Gastroesophageal sphincter (tissue), 4 donors: Measurements from ENCODE around the gene GSAP. TPM values are rescaled to one million over a fixed set of nuclear protein-coding genes. Genes with fewer than 3 reads are reported as not detected.

Experiments used
- ATAC-seq: fragments of 150-250 bp; one replicate; pipeline ENCODE4 v1.9.1; 2016; ENCODE audit warnings: mild to moderate bottlenecking, moderate library complexity
- H3K27ac ChIP-seq, 4 donors: fragments of 200-600 bp; sonication (generic) in 3 of 4; 1 replicate in 3 of 4; 2 replicates in 1 of 4; pipeline ENCODE4 v1.5.1; 2016 to 2019
- H3K27me3 ChIP-seq: fragments of 200-600 bp; sonication (generic); one replicate; pipeline ENCODE4 v1.5.1; 2019
- H3K36me3 ChIP-seq, 2 donors: fragments of 200-600 bp; sonication (generic); one replicate each; pipeline ENCODE4 v1.5.1; 2019; ENCODE audit warnings: control low read depth in 1 of 2
- H3K4me1 ChIP-seq, 3 donors: fragments of 200-600 bp; sonication (generic); 1 replicate in 2 of 3; 2 replicates in 1 of 3; pipeline ENCODE4 v1.5.1; 2016 to 2019; ENCODE audit warnings: control low read depth in 2 of 3
- H3K4me3 ChIP-seq, 2 donors: fragments of 200-600 bp; sonication (generic); one replicate each; pipeline ENCODE4 v1.5.1; 2019; ENCODE audit warnings: mild to moderate bottlenecking in 1 of 2, moderate library complexity in 1 of 2
- H3K9me3 ChIP-seq, 3 donors: fragments of 200-600 bp; sonication (generic); one replicate each; pipeline ENCODE4 v1.5.1; 2017 to 2019; ENCODE audit warnings: control low read depth in 2 of 3
- EP300 ChIP-seq: sonication (generic); formaldehyde crosslinking; IDR thresholded peaks from one replicate; pipeline ENCODE4 v1.6.1; 2017; ENCODE audit warnings: antibody characterized with exemption, mild to moderate bottlenecking
- POLR2A ChIP-seq, 2 donors: fragments of 450-650 bp; IDR thresholded peaks; one replicate each; pipeline ENCODE4 v1.6.1; 2017; ENCODE audit warnings: antibody characterized with exemption in 2 of 2, mild to moderate bottlenecking in 2 of 2, moderate library complexity in 1 of 2
- POLR2AphosphoS5 ChIP-seq: sonication (generic); formaldehyde crosslinking; IDR thresholded peaks from one replicate; pipeline ENCODE4 v1.6.1; 2017; ENCODE audit warnings: antibody characterized with exemption
- WGBS, 2 donors: methylation state at CpG; one replicate each; pipeline ENCODE4 v1.1.5; 2018; ENCODE audit warnings: low coverage in 1 of 2; 5-methylcytosine and 5-hydroxymethylcytosine counted together
- total RNA-seq, 4 donors: library from RNA; depleted of rRNA; stranded (reverse); fragments of >200 nt; gene quantifications; one replicate each; pipeline ENCODE4 v1.1.0, GENCODE V29; 2016
- TF ChIP-seq, protein P1 (sequence below), 4 experiments: fragments of 200-600 bp in 2 of 4; fragments of 450-650 bp in 2 of 4; sonication (generic) in 1 of 4; IDR thresholded peaks; one replicate each; pipeline ENCODE4 v1.5.1; 2017 to 2019; ENCODE audit warnings: antibody characterized with exemption in 4 of 4, mild to moderate bottlenecking in 2 of 4, moderate library complexity in 2 of 4

GSAP gene
- total RNA-seq, 4 donors from 2014 or later = 12.8 to 23.7 (median 15.5) TPM

GRCh38 chr7:77461246-77461645 lies 45.1 kb upstream of the GSAP start:
- Histone ChIP-seq H3K4me1 (no peaks in the 10 kb centered on the region), H3K27me3 (no peaks in the 10 kb centered on the region), H3K36me3 (no peaks in the 10 kb centered on the region), H3K4me3 (no peak overlapping the region), H3K9me3 (no peaks in the 10 kb centered on the region), H3K27ac (no peak overlapping the region)
- WGBS, 2 donors = 80 to 81% methylated on average over 1 to 3 of the region's 3 CpGs
- ATAC-seq = no peak
- no peak for TF ChIP-seq POLR2AphosphoS5
- TF ChIP-seq EP300 = no peak
- TF ChIP-seq, protein P1, sequence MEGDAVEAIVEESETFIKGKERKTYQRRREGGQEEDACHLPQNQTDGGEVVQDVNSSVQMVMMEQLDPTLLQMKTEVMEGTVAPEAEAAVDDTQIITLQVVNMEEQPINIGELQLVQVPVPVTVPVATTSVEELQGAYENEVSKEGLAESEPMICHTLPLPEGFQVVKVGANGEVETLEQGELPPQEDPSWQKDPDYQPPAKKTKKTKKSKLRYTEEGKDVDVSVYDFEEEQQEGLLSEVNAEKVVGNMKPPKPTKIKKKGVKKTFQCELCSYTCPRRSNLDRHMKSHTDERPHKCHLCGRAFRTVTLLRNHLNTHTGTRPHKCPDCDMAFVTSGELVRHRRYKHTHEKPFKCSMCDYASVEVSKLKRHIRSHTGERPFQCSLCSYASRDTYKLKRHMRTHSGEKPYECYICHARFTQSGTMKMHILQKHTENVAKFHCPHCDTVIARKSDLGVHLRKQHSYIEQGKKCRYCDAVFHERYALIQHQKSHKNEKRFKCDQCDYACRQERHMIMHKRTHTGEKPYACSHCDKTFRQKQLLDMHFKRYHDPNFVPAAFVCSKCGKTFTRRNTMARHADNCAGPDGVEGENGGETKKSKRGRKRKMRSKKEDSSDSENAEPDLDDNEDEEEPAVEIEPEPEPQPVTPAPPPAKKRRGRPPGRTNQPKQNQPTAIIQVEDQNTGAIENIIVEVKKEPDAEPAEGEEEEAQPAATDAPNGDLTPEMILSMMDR (IDR thresholded peaks at IDR 0.05) = no peak
- no peak for TF ChIP-seq POLR2A (IDR thresholded peaks at IDR 0.05)

GRCh38 chr7:77460057-77460486 lies 43.9 kb upstream of the GSAP start:
- no peaks in the 10 kb centered on the region for H3K27me3 ChIP-seq
- 59 to 63% methylated on average over 3 of the region's 3 CpGs for WGBS, 2 donors
- no peak overlapping the region for H3K27ac ChIP-seq
- TF ChIP-seq, protein P1 (IDR thresholded peaks at IDR 0.05) = no peak
- TF ChIP-seq POLR2A (IDR thresholded peaks at IDR 0.05) (no peak), POLR2AphosphoS5 (no peak), EP300 (no peak)
- no peak overlapping the region for H3K4me3 ChIP-seq
- H3K9me3 ChIP-seq = no peaks in the 10 kb centered on the region
- H3K4me1 ChIP-seq = no peaks in the 10 kb centered on the region
- no peaks in the 10 kb centered on the region for H3K36me3 ChIP-seq
- no peak for ATAC-seq

DNA sequence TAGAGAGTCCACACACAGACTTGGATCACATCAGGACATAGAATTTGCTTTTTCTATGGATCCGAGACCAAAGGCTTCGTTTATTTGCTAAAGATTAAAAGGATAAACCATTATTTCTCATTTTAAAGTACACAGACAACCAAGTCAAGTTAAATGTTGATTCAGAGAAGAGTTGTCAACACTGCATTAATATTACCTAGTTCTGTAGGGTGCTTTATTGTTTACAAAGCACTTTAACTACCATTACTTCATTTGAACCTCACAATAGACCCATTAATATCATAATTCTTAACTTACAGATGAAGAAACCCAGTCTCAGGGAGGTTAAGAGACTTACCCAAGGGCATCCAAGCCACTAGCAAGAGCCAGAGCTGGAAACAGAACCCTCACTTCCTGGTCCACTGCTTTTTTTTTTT lies 43.2 kb upstream of the GSAP start:
- 93 to 94% methylated on average over 2 of the region's 2 CpGs for WGBS, 2 donors

DNA sequence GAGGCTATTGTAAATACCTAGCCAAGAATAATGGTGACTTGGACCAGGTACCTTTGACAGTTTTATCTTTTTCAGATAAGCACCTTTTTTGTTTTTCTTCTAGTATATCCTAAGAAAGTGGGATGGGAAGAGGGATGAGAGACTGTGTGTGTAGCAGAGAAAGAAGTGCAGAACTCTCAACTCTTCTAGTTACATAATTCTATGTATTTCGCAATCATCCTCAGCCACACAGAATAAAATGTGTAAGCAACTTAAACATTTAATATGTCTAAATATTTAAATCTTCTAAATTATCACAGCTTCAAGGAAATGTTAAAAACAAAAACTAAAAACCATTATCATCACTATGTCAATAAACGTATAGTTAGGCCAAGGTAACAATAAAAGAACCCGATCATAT lies 42.6 kb upstream of the GSAP start:
- no peak overlapping the region for H3K4me3 ChIP-seq
- H3K27me3 ChIP-seq = no peaks in the 10 kb centered on the region
- no peak overlapping the region for H3K27ac ChIP-seq
- no peaks in the 10 kb centered on the region for H3K36me3 ChIP-seq
- H3K9me3 ChIP-seq = no peaks in the 10 kb centered on the region
- ATAC-seq = no peak
- peaks cover 0 to 2% (median 0%) of the 10 kb centered on the region in 3 donors for H3K4me1 ChIP-seq
- WGBS, 2 donors = 87 to 88% methylated on average over 3 of the region's 3 CpGs
- no peak for TF ChIP-seq EP300
- no peak for TF ChIP-seq POLR2AphosphoS5
- no peak for TF ChIP-seq POLR2A (IDR thresholded peaks at IDR 0.05)
- TF ChIP-seq, protein P1 (IDR thresholded peaks at IDR 0.05) = no peak

More for the DNA sequence above, 43.2 kb upstream of the GSAP start:
- ATAC-seq = no peak
- Histone ChIP-seq H3K9me3 (no peaks in the 10 kb centered on the region), H3K27me3 (no peaks in the 10 kb centered on the region), H3K4me1 (no peaks in the 10 kb centered on the region), H3K27ac (no peak overlapping the region), H3K36me3 (no peaks in the 10 kb centered on the region), H3K4me3 (no peak overlapping the region)
- no peak for TF ChIP-seq POLR2A (IDR thresholded peaks at IDR 0.05)
- no peak for TF ChIP-seq EP300
- TF ChIP-seq, protein P1 (IDR thresholded peaks at IDR 0.05) = no peak
- TF ChIP-seq POLR2AphosphoS5 = no peak

DNA sequence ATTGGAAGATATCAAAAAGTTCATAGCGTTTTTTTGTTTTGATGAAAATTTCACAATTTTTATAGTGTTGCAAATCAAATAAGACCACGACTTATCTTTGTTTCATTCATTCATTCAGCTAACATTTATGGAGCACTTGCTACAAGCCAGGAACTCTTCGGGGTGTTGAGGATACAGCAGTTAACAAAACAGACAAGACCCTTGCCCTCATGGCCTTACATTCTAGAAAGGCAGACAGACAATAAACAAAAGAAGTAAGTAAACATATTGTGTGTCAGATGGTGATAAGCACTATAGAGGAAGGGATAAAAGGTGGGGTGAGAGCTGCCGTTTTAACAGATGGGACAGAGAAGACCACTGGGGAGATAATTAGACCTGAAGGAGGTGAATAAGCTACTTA lies 41.6 kb upstream of the GSAP start:
- Histone ChIP-seq H3K27me3 (no peaks in the 10 kb centered on the region), H3K9me3 (no peaks in the 10 kb centered on the region), H3K36me3 (no peaks in the 10 kb centered on the region), H3K27ac (no peak overlapping the region), H3K4me3 (no peak overlapping the region), H3K4me1 (peaks cover 0 to 12% (median 0%) of the 10 kb centered on the region in 3 donors)
- ATAC-seq = no peak
- TF ChIP-seq, protein P1 (IDR thresholded peaks at IDR 0.05) = no peak
- TF ChIP-seq POLR2AphosphoS5 = no peak
- TF ChIP-seq EP300 = no peak
- 58 to 69% methylated on average over 4 of the region's 4 CpGs for WGBS, 2 donors
